ENCODE measurements around the gene UBFD1.
"Not testable (repeated sequence)": the region's sequence is repeated elsewhere in the genome, so short reads cannot be mapped to it uniquely, and the experiment has no call there.

Gene UBFD1

DNA sequence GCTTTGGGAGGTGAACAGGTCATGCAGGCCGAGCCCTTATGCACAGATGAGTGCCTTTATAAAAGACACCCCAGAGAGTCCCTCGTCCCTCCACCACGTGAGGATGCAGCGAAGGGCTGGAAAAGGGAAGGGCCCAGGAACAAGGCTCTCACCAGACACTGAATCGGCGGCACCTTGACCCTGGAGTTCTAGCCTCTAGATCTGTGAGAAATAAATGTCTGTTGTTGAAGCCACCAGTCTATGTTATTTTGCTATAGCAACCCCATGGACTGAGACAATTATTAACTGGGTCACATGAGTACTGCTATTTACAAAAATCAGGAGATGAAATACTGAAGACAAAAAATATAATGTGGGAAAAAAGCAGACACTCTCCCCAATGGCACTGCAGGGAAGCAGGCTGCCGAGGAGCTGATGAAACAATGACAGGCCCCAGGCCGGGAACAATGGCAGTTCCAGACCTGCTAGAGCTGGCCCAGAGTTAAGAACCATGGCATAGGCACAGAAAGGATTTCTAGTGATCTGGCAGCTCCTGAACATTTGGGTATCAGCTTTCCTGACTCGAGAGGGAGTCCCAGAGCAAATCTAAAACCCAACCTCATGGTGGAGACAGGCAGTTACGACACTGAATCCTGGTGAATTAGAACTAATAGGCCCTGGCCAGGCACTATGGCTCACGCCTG, 29.4 kb upstream of the UBFD1 start:
- no peak for DNase-seq

GRCh38 chr16:23528644-23529310, 28.8 kb upstream of the UBFD1 start:
- DNase-seq, result no peak

GRCh38 chr16:23530062-23530461, 27.5 kb upstream of the UBFD1 start:
- no peak for DNase-seq

GRCh38 chr16:23532448-23532847, 25.1 kb upstream of the UBFD1 start:
- no peak for DNase-seq

GRCh38 chr16:23534868-23535860, 22.4 kb upstream of the UBFD1 start:
- no peak for DNase-seq

DNA sequence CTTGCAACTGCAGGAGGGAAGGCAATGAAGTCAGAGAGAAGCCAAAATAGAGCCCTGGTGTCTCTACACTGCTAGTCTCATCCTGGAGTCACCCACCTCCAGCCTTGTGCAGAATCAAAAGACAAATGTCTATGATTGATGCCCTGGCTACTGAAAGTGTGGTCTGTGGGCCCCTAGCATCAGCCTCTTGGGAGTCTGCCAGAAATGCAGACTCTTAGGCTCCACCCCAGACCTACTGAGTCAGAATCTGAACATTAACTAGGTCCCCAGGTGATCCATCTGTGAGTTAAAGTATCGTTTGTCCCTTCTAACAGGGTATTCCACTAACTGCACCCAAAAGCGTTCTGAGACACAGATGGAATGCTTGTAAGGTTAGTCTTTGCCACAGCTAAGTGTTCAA, 21.6 kb upstream of the UBFD1 start:
- DNase-seq, result no peak

DNA sequence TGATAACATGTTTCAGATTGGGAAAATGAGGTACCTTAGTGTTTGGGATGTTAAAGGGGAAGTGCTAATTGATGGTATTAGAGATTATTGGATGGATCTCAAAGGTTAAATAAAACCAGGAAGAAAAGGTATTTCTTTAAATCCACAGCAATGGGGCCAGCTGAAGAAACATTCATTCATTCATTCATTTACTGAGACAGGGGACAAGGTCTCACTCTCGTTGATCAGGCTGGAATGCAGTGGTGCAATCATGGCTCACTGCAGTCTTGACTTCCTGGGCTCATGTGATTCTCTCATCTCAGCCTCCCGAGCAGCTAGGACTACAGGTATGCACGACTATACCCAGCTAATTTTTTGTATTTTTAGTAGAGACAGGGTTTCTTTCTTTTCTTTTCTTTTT, 20.1 kb upstream of the UBFD1 start:
- no peak for DNase-seq

- DNase-seq, result no peak
Observed at GRCh38 chr16:23538919-23539278, 18.6 kb upstream of the UBFD1 start.

DNA sequence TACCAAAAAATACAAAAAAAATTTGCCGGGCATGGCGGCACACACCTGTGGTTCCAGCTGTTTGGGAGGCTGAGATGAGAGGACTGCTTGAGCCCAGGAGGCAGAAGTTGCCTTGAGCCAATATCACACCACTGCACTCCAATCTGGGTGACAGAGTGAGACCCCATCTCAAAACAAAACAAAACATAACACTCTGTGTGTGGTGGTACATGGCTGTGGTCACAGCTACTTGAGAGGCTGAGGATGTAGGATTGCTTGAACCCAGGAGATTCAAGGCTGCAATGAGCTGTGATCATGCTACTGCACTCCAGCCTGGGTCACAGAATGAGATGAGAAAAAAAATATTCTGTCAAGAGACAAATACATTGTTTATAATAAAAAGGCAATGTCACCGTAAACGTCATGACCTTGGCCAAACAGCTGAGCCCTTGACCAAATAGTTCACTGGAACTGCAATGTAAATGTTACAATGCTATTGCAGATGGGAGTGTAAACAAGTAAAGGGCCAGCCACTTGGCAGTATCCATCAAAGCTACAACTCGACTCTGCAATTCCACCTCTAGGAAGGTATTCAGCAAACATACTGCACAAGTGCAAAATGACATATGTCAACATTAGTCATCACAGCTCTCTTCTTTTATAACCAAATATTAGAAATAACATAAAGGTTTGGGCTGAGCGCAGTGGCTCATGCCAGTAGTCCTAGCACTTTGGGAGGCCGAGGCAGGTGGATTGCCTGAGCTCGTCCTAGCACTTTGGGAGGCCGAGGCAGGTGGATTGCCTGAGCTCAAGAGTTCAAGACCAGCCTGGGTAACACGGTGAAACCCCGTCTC, 17.3 kb upstream of the UBFD1 start:
- DNase-seq, result no peak

DNA sequence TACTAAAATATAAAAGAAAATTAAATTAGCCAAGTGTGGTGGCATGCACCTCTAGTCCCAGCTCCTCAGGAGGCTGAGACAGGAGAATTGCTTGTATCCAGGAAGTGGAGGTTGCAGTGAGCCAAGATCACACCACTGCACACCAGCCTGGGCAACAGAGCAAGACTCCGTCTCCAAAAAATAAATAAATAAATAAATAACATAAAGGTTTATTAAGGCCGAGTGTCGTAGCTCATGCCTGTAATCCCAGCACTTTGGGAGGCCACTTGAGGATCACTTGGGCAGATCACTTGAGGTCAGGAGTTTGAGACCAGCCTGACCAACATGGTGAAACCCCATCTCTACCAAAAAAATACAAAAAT, 16.7 kb upstream of the UBFD1 start:
- DNase-seq, result not testable (repeated sequence)

- DNase-seq, result no peak
Observed at GRCh38 chr16:23544436-23544835, 13.1 kb upstream of the UBFD1 start.

GRCh38 chr16:23549938-23550337, 7.6 kb upstream of the UBFD1 start:
- no peak for DNase-seq

- no peak for DNase-seq
Observed at GRCh38 chr16:23552161-23552560, 5.4 kb upstream of the UBFD1 start.

- no peak for DNase-seq
Observed at GRCh38 chr16:23554536-23554935, 3.0 kb upstream of the UBFD1 start.

DNA sequence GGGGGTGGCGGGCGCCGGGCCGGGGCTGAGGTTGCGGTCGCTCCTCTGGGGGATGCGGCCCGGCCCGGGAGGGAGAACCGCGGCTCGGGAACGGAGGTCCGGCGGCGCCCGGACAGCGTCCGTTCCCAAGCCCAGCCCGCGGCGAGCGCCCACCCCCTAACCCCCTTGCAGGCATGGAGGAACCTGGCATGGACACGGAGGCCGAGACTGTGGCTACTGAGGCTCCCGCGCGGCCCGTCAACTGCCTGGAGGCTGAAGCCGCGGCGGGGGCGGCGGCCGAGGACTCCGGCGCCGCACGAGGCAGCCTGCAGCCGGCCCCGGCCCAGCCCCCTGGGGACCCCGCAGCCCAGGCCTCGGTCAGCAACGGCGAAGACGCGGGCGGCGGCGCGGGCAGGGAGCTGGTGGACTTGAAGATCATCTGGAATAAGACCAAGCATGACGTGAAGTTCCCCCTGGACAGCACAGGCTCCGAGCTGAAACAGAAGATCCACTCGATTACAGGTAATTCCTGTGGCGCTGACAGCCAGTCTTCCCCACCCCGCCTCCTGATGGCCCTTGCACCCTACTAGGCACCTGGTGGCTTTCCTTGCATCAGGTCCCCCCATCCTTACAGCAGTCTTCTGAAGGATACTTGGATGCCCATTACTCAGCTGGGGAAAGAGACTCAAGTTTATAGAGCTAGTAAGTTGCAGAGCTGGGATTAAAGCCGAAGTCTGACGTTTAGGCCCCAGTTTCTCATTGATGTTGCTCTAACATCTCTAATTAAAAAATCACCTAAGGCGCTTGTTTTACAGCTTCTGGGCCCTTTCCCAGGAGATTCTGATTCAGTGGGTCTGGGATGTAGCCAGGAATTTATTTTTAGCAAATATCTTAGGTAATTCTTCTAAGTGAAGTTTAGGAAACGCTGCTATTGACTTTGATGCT, 514 bp downstream of the UBFD1 start:
- DNase-seq, result no peak

DNA sequence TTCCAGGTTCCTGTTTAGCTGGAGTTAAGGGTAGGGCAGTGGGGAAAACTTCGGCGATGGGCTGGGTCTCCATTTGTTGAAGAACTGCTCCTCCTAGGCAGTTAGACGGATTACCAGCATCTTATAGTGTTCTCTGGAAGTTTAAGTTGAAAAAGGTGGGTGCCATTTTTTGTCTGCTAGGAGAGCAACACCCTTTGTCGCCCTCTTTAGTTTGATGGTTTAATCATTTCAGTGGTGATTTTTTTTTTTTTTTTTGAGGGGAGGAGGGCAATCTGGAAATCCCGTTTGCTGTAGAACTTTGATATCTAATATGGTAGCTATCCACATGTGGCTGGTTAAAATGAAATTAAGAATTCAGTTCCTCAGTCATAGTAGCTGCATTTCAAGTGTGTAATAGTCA, 4.1 kb downstream of the UBFD1 start:
- no peak for DNase-seq

DNA sequence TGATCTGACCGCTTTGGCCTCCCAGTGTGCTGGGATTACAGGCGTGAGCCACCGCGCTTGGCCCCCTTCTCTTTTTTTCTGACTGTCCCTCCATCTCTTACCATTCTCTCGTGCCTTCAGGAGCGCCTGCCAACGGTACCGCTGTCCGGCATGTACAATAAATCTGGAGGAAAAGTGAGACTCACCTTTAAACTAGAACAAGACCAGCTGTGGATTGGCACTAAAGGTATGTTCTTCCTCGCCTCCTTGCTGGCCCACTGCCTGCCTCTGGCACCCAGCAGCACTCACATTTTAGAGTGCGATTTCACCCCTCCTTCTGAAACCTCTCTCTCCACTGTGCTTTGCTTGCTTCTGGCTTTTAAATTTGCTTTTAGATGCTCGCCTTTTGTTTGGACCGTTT, 5.0 kb downstream of the UBFD1 start:
- DNase-seq, result no peak

- DNase-seq, result no peak
Observed at GRCh38 chr16:23563186-23563585, 5.7 kb downstream of the UBFD1 start.

DNA sequence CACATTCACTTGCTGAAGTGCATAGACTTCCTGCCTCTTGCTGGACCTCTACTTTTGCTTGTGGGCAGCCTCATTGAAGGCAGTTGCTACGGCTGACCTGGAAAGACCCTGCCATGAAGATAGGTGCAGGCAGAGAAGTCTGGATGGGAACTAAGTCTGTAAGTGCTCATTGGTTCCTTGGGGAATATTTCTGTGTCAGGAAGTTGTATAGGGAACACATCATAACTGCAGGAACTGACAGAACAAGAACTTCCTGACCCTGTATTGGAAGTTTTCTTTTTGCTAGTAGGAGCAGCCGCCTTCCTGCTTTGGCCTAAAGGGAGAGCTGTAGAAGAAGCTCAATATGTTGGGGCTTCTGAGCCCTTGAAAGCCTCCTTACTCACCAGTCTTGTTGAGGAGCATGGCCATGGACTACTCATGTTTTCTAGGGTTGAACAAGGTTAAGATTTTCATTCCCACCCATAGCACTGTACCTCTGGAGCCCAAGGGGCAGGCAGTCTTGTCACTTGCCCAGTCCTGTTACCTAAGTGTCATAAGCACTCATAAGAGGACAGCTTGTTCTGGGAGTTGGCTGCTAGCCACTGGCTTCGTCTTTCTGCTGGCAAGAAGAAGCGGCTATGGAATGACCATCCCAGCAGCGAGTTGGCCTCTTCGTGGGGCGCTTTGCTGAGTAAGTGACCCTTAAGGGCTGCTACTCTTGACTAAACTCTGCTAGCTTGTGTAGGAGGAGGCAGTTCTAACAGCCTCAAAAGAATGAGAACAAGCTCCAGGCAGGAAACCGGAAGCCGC, 7.2 kb downstream of the UBFD1 start:
- no peak for DNase-seq

GRCh38 chr16:23566724-23567123, 9.2 kb downstream of the UBFD1 start:
- DNase-seq, result no peak

- DNase-seq, result no peak
Observed at GRCh38 chr16:23567602-23568001, 10.1 kb downstream of the UBFD1 start.
